GM12873 (cell line): ENCODE results near the gene CXCL17.

Experiments
- CTCF ChIP-seq: IDR thresholded peaks from 2 replicates; pipeline ENCODE4 v1.5.1; 2012; ENCODE audit warnings: low read depth, mild to moderate bottlenecking, moderate library complexity, low read length, control low read depth; ENCODE audit not compliant: insufficient read depth; ENCODE audit errors: missing control alignments

Gene CXCL17

GRCh38 chr19:42478765-42479311, 36.1 kb upstream of the CXCL17 start:
- no peak for TF ChIP-seq CTCF

DNA sequence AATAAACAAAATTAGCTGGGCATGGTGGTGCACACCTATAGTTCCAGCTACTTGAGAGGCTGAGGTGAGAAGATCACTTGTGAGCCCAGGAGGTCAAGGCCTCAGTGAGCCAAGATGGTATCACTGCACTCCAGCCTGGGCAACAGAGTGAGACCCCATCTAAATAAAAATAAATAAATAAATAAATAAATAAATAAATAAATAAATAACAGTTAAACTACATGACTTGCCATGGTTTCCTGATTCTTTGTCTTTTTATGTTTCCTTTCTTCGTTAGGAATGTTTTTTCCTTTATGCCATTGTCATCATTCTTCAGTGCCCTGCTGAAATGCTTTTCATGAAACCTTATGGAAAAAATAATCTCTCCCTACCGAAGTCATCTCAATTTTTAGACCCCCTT, 35.2 kb upstream of the CXCL17 start:
- no peak for TF ChIP-seq CTCF

GRCh38 chr19:42477117-42477516, 34.4 kb upstream of the CXCL17 start:
- no peak for TF ChIP-seq CTCF

GRCh38 chr19:42475366-42475765, 32.6 kb upstream of the CXCL17 start:
- no peak for TF ChIP-seq CTCF

DNA sequence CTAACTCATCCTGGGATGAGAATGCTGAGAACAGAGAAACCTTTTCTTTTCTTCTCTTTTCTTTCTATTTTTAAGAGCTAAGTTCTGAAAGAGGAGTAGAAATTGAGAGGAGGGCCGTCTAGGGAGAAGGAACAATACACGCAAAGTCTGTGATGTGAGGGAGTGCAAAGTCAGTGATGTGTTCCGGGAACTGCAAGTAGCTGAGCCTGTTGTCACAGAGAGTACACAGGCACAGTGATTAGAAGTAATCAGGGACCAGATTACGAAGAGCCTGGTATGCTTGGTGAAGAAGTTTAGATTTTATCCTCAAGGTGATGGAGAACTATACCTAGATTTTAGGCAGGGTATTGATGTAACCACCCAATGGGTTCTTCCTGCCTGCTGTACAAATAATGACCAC, 32.0 kb upstream of the CXCL17 start:
- no peak for TF ChIP-seq CTCF

- TF ChIP-seq CTCF: no peak
Measured at GRCh38 chr19:42473686-42474085, 30.9 kb upstream of the CXCL17 start.

- TF ChIP-seq CTCF: no peak
Measured at GRCh38 chr19:42472402-42473147, 29.8 kb upstream of the CXCL17 start.
